ENCODE results near the gene CNOT6.

DNA sequence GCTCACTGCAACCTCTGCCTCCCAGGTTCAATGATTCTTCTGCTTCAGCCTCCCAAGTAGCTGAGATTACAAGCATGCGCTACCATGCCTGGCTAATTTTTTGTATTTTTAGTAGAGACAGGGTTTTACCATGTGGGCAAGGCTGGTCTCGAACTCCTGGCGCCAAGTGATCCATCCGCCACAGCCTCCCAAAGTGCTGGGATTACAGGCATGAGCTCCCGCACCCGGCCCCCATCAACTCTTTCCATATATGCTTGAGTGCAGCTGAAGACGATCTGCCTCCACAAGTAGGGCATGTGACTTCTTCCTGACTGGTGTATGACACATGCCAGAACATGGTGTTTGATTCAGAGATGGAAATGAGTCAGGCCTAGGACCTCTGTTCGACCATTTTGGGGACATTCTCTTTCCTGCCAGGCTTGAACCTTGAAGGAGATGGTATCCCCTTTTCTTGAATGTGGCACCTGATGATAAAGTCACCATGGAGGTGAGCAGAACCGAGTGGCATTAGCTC is 7.5 kb upstream of the CNOT6 start:
- TF ChIP-seq RARB (CRISPR knock-in tag; IDR thresholded peaks at IDR 0.05) (no peak), ZC3H10 (CRISPR knock-in tag; IDR thresholded peaks at IDR 0.05) (no peak), PPARA (CRISPR knock-in tag; IDR thresholded peaks at IDR 0.05; ENCODE audit: borderline replicate concordance) (no peak), TCF4 (CRISPR knock-in tag; IDR thresholded peaks at IDR 0.05; ENCODE audit: borderline replicate concordance) (no peak), ZFP30 (CRISPR knock-in tag; IDR thresholded peaks at IDR 0.05) (no peak), ZFP3 (CRISPR knock-in tag; IDR thresholded peaks at IDR 0.05) (no peak), CSDC2 (CRISPR knock-in tag; IDR thresholded peaks at IDR 0.05) (no peak)
- TF ChIP-seq, protein P1, sequence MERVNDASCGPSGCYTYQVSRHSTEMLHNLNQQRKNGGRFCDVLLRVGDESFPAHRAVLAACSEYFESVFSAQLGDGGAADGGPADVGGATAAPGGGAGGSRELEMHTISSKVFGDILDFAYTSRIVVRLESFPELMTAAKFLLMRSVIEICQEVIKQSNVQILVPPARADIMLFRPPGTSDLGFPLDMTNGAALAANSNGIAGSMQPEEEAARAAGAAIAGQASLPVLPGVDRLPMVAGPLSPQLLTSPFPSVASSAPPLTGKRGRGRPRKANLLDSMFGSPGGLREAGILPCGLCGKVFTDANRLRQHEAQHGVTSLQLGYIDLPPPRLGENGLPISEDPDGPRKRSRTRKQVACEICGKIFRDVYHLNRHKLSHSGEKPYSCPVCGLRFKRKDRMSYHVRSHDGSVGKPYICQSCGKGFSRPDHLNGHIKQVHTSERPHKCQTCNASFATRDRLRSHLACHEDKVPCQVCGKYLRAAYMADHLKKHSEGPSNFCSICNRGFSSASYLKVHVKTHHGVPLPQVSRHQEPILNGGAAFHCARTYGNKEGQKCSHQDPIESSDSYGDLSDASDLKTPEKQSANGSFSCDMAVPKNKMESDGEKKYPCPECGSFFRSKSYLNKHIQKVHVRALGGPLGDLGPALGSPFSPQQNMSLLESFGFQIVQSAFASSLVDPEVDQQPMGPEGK (CRISPR knock-in tag; IDR thresholded peaks at IDR 0.05; ENCODE audit: borderline replicate concordance): no peak
